GM21528 (cell line): Measurements from ENCODE around the gene NDUFAF4.

Source experiments
- ATAC-seq: cut with Tn5 transposase; IDR thresholded peaks from one replicate; pipeline ENCODE4 v1.9.1; 2021; ENCODE audit warnings: mild to moderate bottlenecking, moderate library complexity; ENCODE audit not compliant: unreplicated experiment, low FRiP score

NDUFAF4 gene

GRCh38 chr6:96897396-96898240 is at the start of gene NDUFAF4:
NDUFAF4 (minus strand) TSS chr6:96897891; CDS start chr6:96897801, 90 bp downstream.
- ATAC-seq = peak; percentile 96

DNA sequence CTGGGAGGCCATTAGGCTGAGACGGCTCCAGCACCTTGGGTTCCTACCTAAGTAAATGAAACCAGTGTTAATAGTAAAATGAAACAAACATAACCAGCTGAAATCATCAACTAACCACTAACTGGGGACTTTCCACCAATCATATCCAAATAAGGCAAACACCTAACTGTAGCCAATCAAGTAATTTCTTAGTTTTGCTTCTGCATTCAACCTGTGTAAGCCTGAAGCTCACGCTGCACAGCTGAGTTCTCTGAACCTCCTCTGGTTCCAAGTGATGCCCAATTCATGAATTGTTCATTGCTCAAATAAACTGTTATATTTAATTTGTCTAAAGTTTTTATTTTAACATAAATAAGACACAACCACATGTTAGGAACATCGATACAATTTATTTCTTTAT is 49.4 kb upstream of the NDUFAF4 start:
- ATAC-seq = no peak

- no peak for ATAC-seq
Measured at GRCh38 chr6:96943555-96944215, 46.0 kb upstream of the NDUFAF4 start.

DNA sequence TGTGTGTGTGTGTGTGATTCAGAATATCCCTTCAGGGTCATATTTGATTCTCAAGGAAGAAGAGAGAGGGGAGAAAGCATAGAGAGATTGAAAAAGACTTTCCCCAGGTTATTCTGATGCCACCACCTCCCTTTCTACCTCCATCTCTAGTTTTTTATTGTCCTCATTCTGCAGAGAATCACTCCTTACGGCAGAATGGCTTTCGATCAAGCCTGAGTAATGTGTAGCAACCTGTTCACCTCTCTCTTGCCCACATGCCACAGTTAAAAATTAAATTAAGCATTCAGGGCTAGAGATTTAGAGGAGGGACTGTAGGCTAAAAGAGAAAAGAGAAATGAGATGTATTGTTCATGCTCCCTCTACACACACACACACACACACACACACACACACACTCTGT is 45.0 kb upstream of the NDUFAF4 start:
- no peak for ATAC-seq

- no peak for ATAC-seq
Measured at GRCh38 chr6:96940322-96940721, 42.6 kb upstream of the NDUFAF4 start.

- no peak for ATAC-seq
Measured at GRCh38 chr6:96939007-96939805, 41.5 kb upstream of the NDUFAF4 start.

DNA sequence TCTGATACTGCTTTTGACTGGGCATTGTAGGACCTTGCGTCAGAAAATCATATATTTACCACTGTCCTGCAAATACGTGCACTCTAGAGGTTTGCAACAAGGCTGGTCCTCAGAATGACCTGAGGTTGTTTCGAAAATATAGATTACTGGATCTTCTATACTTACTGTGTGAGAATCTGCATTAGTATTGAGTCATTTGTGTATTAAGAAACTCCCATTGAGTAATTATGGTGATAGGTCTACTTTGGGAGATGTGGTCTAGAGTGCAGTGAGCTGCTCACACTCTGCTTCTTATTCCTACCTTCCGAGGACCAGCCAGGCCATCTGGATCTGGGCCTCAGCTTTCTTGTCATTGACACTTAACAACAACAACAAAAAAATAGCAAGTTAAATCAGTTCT is 36.4 kb upstream of the NDUFAF4 start:
- ATAC-seq = no peak

- no peak for ATAC-seq
Measured at GRCh38 chr6:96931198-96931597, 33.5 kb upstream of the NDUFAF4 start.

DNA sequence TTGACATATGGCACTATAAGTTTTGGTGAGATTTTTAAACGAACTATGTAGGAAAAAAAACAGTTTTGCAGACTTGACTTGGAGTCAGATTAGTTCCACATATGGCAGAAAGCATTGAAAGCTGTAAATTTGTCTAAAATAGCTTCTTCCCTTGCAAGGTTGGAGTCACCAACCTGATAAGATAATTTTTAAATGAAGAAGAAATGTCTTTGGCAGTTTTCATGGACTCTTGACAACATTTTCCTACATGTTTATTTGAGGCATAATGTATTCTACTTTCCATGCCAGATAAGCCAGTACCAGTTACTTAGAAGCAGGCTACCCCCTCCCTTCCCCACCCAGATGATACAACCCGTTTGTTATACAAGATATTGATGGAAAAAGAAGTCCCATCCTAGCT is 32.0 kb upstream of the NDUFAF4 start:
- ATAC-seq = no peak

DNA sequence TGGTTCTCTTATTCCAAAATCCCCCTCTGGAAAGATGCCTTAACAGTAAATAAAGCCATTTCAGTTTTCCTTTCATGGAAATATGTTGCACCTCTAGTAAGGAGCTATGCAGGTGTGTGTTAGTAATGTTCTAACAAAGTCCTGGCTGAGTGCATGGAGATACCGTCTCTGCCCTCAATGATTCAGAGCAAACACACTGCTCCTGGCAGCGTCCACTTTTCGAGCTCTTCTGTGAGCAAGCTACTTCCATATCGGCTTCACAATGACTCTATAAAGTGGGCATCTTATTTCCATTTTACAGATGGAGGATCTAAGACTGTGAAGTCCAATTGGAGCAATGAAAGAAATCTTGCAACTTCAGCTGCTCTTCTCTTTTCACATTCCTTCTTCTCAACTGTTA is 30.0 kb upstream of the NDUFAF4 start:
- ATAC-seq = no peak

DNA sequence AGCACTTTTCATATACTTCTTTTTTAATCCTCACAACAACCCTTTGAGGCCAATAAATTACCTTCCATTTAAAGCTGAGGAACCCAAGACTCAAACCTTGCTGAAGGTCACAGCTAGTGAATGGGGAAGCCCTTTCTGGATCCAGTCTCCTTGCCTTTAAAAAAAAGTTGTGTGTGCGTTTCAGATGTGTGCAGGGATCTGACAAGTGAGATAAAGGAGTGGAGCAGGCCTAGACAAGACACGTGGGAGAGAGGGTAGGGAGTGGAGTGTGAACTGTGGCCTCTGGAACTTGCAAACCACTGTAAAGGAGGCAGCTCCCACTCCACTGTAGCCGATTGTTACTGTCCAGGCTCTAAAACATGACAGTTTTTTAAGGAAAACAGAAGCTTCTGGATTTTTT is 28.7 kb upstream of the NDUFAF4 start:
- no peak for ATAC-seq

GRCh38 chr6:96925290-96925687 is 27.6 kb upstream of the NDUFAF4 start:
- ATAC-seq = no peak

DNA sequence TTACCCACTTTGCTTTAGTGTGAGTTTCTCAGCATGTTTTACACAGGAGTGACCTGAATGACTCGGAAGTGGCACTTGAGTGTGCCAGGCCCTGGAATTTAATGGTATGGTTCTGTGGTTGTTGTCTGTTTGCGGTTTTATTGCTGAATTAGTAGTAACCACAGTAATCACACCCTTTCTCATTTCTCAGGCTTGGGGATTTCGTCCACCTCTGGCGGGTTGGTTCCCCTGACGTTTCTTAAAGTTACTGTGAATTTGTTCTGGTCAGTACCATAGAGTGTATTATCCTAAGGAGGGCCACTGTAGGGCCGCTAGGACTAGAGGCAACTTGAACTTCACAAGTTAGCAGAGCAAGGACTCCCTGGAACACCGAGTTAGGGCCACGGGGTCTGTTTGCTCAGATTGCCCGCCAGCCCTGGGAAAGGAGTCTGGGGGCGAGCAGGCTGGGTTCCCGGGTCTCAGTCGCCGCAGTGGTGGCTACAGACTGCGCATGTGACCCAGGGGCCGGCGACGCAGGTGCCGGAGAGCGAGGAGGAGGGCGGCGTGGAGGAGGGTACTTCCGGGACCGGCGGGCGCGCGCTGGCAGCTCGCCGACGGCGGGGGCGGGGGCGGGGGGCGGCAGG is 26.3 kb upstream of the NDUFAF4 start:
- peak; percentile 87 for ATAC-seq

GRCh38 chr6:96923400-96923799 is 25.7 kb upstream of the NDUFAF4 start:
- ATAC-seq = no peak

GRCh38 chr6:96917098-96917497 is 19.4 kb upstream of the NDUFAF4 start:
- no peak for ATAC-seq

GRCh38 chr6:96913621-96914020 is 15.9 kb upstream of the NDUFAF4 start:
- ATAC-seq = no peak

GRCh38 chr6:96911751-96912150 is 14.1 kb upstream of the NDUFAF4 start:
- ATAC-seq = no peak

DNA sequence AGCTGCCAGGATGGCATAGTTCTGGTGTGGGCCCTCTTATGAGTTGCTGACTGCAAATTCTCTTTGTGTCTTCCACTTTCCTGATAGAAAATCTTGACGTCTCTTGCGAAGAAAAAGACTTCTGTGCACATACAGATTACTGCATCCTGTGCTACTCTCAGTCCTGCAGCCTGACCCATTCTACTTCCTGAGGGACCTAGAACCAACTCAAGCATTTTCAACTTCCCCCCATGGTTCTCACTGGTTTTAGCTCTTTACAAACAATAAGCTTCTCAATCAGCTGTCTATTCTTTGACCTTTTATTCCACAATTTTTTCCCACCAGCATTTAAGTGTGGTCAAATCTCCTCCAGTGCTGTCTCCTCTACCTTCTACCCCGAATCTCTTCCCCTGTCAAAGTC is 13.5 kb upstream of the NDUFAF4 start:
- no peak for ATAC-seq

GRCh38 chr6:96909811-96910210 is 12.1 kb upstream of the NDUFAF4 start:
- no peak for ATAC-seq

- ATAC-seq = peak; percentile 89
Measured at GRCh38 chr6:96907498-96907897, 9.8 kb upstream of the NDUFAF4 start.

- ATAC-seq = no peak
Measured at GRCh38 chr6:96900873-96901272, 3.2 kb upstream of the NDUFAF4 start.
